ENCODE measurements around the gene SUPT3H. TPM values are rescaled to one million over a fixed set of nuclear protein-coding genes. Genes with fewer than 3 reads are reported as not detected.

Gene SUPT3H
- total and polyA plus RNA-seq, 2 of the 13 experiments (the other 11 are each of a cell fraction or from before 2014, with no cell fraction given): 11.9 to 36.1 TPM

DNA sequence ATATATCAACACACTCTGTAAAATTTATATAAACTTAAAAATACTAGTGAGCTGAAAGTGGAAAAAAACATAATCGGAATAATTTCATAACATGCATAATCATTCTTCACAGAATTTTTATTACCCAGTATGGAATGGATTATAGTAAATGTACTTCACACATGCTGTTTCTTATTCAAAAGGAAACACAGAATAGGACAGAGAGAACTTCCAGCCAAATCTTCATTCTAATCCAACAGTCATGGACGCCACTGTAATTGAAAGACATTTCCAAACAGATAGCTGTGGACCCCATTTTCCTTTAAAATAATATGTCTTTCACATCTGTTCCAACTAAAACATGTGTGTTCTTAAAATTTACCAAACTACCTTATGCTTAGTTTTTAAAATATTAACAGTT is 176.2 kb downstream of the SUPT3H start:
- Histone ChIP-seq H4K20me1 (ENCODE audit: insufficient read depth, low read length) (no peaks in the 10 kb centered on the region), H3K79me2 (ENCODE audit: insufficient read depth, low read length) (no peaks in the 10 kb centered on the region), H3K9me3 (ENCODE audit: low read length) (no peaks in the 10 kb centered on the region), H3K9ac (ENCODE audit: insufficient read depth, low read depth, low read length) (no peak overlapping the region), H2AFZ (ENCODE audit: low read length) (no peak overlapping the region), H3K36me3 (replicated peaks in 1 of 2; ENCODE audit: control insufficient read depth in 1 of 2, insufficient read depth in 2 of 2, low read length in 2 of 2) (no peaks in the 10 kb centered on the region), H3K4me1 (ENCODE audit: insufficient read depth, low read length) (peaks cover 33% of the 10 kb centered on the region), H3K4me2 (ENCODE audit: low read depth, low read length) (no peak overlapping the region), H3K27me3 (ENCODE audit: control insufficient read depth in 1 of 2, insufficient read depth in 2 of 2, low read length in 2 of 2) (no peaks in the 10 kb centered on the region), H3K4me3 (replicated peaks in 1 of 3; ENCODE audit: insufficient read depth in 1 of 3, low read depth in 2 of 3, low read length in 3 of 3) (no peak overlapping the region), H3K27ac (ENCODE audit: extremely low read length, insufficient read depth, low read length) (no peak overlapping the region)
- TF ChIP-seq NFYC (CRISPR knock-in tag; IDR thresholded peaks at IDR 0.05) (no peak), GPN1 (CRISPR knock-in tag; IDR thresholded peaks at IDR 0.05; ENCODE audit: borderline replicate concordance) (no peak), TEAD3 (CRISPR knock-in tag; optimal IDR thresholded peaks at IDR 0.05; ENCODE audit: borderline replicate concordance) (no peak), ZNF792 (CRISPR knock-in tag; IDR thresholded peaks at IDR 0.05) (no peak), ZMAT5 (CRISPR knock-in tag; IDR thresholded peaks at IDR 0.05; ENCODE audit: borderline replicate concordance, low read depth) (no peak), ZNF17 (CRISPR knock-in tag; IDR thresholded peaks at IDR 0.05) (no peak), ARID2 (CRISPR knock-in tag; IDR thresholded peaks at IDR 0.05; ENCODE audit: borderline replicate concordance) (no peak), TIGD3 (CRISPR knock-in tag; IDR thresholded peaks at IDR 0.05; ENCODE audit: borderline replicate concordance) (no peak), SKI (IDR thresholded peaks at IDR 0.05; ENCODE audit: partially characterized antibody) (no peak)
- ChIA-PET POLR2A (interaction anchor here (1.0 to 2.3 kb wide), 2 partner anchors 10 to 176 kb away, joined by 3 to 10 read pairs; partner anchors contain the start of gene SUPT3H), CTCF (ENCODE audit: low intra/inter-chr PET ratio, low total read pairs) (no interaction called here)
- in situ Hi-C loops (cut with HindIII; ENCODE audit: extremely low pct_ligation_motif_present, low pct_unique_long_range_greater_than_20kb) (no loop called here), intact Hi-C loops (cut with micrococcal nuclease; ENCODE audit: unreplicated experiment) (no loop called here)
- no TSS peak for BruUV-seq (replicated peaks)
- 99% methylated on average over 2 of the region's 2 CpGs for WGBS (ENCODE audit: low lambda C conversion rate)
- no peak for DNase-seq (ENCODE audit: low spot score)
- FAIRE-seq: no peak
- ATAC-seq: no peak

All from HepG2 (cell line).